Mucosa of descending colon (tissue), 3 donors: Measurements from ENCODE around the gene SOHLH1. TPM values are rescaled to one million over a fixed set of nuclear protein-coding genes. Genes with fewer than 3 reads are reported as not detected.

ENCODE experiments used
- ATAC-seq: fragments of 200-7000 bp; cut with Tn5 transposase; one replicate; pipeline ENCODE4 v1.9.1; 2020; ENCODE audit warnings: mild to moderate bottlenecking, moderate library complexity
- DNase-seq, 3 donors: peaks; one replicate each; pipeline ENCODE4 v3.0.0-alpha.2; 2020
- H3K36me3 ChIP-seq: fragments of 200-600 bp; one replicate; pipeline ENCODE4 v1.8.0; 2021; ENCODE audit warnings: low read depth, mild to moderate bottlenecking
- H3K4me1 ChIP-seq: fragments of 200-600 bp; one replicate; pipeline ENCODE4 v1.8.0; 2021; ENCODE audit warnings: low read depth, mild to moderate bottlenecking
- H3K4me3 ChIP-seq: fragments of 200-600 bp; one replicate; pipeline ENCODE4 v1.8.0; 2021; ENCODE audit warnings: mild to moderate bottlenecking
- H3K9me3 ChIP-seq: fragments of 200-600 bp; one replicate; pipeline ENCODE4 v1.8.0; 2021; ENCODE audit warnings: mild to moderate bottlenecking
- CTCF ChIP-seq: fragments of 200-600 bp; IDR thresholded peaks from one replicate; pipeline ENCODE4 v1.8.0; 2022; ENCODE audit warnings: antibody characterized with exemption, mild to moderate bottlenecking
- intact Hi-C, 2 donors: fragments of 100-400 bp; cut with DNase I in 1 of 2; cut with micrococcal nuclease in 1 of 2; formaldehyde crosslinking; loops; one replicate each; pipeline versions ENCODE4 v1.11.0 to v1.11.1; 2022; cut with DNase I, micrococcal nuclease
- total RNA-seq, 3 donors: library from RNA; stranded (reverse); fragmentation: NEBNext Ultra II Directional in 2 of 3; extraction: Animal tissue kit (Norgen Biotek cat#: 25700) in 2 of 3; gene quantifications; one replicate each; pipeline versions ENCODE4 v1.2.1 to v1.2.4, GENCODE V29; 2021 to 2023
- donor health status: DM: no; HTN: no; CAD: no; lungs with moderate emphysema.
- donor health status: DM: no; HTN: no; CAD: no.
- donor health status: DM: no; HTN: yes; CAD: no.

Gene SOHLH1
- total RNA-seq, 3 donors from 2014 or later: not detected

DNA sequence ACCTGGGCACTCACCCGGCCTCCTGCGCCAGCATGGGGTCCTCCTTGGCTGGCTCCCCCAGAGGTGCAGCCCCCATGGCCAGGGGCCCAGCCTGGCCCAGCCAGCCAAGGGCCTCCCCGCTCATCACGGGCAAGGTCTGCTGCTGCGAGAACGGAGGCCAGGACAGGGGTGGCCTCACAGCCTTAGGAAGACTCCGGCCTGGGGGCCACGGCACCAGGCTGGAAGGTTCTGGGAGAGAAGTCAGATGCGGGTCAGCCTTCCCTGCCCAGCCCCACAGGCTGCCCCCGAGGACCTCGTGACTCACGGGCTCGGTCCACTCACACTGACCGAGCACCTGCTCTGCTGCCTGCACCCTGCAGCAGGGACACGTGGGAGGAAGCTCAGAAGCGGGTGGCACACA, 4.2 kb downstream of the SOHLH1 start:
- H3K4me1 ChIP-seq: no peaks in the 10 kb centered on the region
- H3K9me3 ChIP-seq: no peaks in the 10 kb centered on the region
- DNase-seq (no peak), ATAC-seq (no peak)
- no peaks in the 10 kb centered on the region for H3K36me3 ChIP-seq
- intact Hi-C loops: no loop called here
- H3K4me3 ChIP-seq: no peak overlapping the region
- no peak for TF ChIP-seq CTCF

GRCh38 chr9:135694414-135694813, 4.9 kb downstream of the SOHLH1 start:
- no peaks in the 10 kb centered on the region for H3K36me3 ChIP-seq
- no peaks in the 10 kb centered on the region for H3K4me1 ChIP-seq
- ATAC-seq (no peak), DNase-seq (no peak)
- intact Hi-C loops: no loop called here
- H3K9me3 ChIP-seq: no peaks in the 10 kb centered on the region
- H3K4me3 ChIP-seq: no peak overlapping the region
- no peak for TF ChIP-seq CTCF

- H3K9me3 ChIP-seq: no peaks in the 10 kb centered on the region
- TF ChIP-seq CTCF: no peak
- intact Hi-C loops: no loop called here
These were observed 5.5 kb downstream of the SOHLH1 start for GRCh38 chr9:135693771-135694170.

DNA sequence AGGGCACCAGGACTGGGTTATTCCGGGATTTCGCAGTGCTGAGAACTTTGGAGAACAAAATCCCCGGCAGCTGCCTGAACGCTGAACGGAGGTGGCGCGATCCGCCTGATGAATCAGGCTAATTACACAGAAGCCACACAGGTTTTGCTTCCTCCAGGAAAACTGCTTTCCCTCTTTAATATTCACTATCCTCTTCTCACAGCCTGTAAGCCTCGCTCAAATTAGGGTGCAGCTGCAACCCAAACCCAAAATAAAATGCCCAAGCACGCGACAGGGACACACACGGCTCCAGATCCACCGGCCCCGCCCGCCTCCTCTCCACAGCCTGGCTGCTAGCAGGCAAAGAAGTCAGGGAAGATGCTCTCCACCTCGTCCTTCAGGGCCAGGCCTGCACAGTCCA, 6.0 kb downstream of the SOHLH1 start:
- TF ChIP-seq CTCF: no peak
- DNase-seq (no peak), ATAC-seq (no peak)
- H3K36me3 ChIP-seq: no peaks in the 10 kb centered on the region
- intact Hi-C loops: no loop called here
- no peaks in the 10 kb centered on the region for H3K4me1 ChIP-seq
- no peaks in the 10 kb centered on the region for H3K9me3 ChIP-seq
- H3K4me3 ChIP-seq: no peak overlapping the region

More at GRCh38 chr9:135693771-135694170, 5.5 kb downstream of the SOHLH1 start:
- H3K36me3 ChIP-seq: no peaks in the 10 kb centered on the region
- no peaks in the 10 kb centered on the region for H3K4me1 ChIP-seq
- ATAC-seq (no peak), DNase-seq (no peak)
- no peak overlapping the region for H3K4me3 ChIP-seq

DNA sequence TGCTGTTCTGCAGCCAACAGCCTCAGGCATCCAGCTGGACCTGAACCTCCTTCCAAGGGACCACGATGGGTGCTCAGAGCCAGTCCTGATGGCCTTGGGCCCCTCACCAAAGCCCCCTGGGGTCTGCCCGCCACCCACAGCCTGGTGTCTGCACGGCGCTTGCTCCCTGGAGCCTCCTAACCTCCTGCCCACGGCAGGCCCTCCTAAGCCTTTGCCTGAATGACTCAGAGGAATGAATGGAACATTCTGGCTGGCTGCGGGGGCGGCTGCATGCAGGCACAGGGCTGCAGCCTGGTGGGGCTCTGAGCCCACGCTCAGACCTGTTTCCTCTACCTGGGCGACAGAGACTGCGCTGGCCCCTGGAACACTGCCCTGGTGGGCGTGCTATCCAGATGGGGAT, 6.9 kb downstream of the SOHLH1 start:
- no peak overlapping the region for H3K4me3 ChIP-seq
- ATAC-seq: no peak
- DNase-seq: no peak
- no peak for TF ChIP-seq CTCF
- no peaks in the 10 kb centered on the region for H3K9me3 ChIP-seq
- no peaks in the 10 kb centered on the region for H3K4me1 ChIP-seq
- intact Hi-C loops: no loop called here
- no peaks in the 10 kb centered on the region for H3K36me3 ChIP-seq

- Histone ChIP-seq H3K4me3 (no peak overlapping the region), H3K36me3 (no peaks in the 10 kb centered on the region), H3K4me1 (no peaks in the 10 kb centered on the region), H3K9me3 (no peaks in the 10 kb centered on the region)
- ATAC-seq (no peak), DNase-seq (no peak)
- TF ChIP-seq CTCF: no peak
- intact Hi-C loops: no loop called here
These were observed 8.3 kb downstream of the SOHLH1 start for GRCh38 chr9:135690836-135691570.
